ENCODE data around the gene ZNF319. TPM values are rescaled to one million over a fixed set of nuclear protein-coding genes. Genes with fewer than 3 reads are reported as not detected.

ZNF319 gene
- total and polyA plus RNA-seq, 2 donors from 2014 or later: 2.9 to 10.9 TPM

DNA sequence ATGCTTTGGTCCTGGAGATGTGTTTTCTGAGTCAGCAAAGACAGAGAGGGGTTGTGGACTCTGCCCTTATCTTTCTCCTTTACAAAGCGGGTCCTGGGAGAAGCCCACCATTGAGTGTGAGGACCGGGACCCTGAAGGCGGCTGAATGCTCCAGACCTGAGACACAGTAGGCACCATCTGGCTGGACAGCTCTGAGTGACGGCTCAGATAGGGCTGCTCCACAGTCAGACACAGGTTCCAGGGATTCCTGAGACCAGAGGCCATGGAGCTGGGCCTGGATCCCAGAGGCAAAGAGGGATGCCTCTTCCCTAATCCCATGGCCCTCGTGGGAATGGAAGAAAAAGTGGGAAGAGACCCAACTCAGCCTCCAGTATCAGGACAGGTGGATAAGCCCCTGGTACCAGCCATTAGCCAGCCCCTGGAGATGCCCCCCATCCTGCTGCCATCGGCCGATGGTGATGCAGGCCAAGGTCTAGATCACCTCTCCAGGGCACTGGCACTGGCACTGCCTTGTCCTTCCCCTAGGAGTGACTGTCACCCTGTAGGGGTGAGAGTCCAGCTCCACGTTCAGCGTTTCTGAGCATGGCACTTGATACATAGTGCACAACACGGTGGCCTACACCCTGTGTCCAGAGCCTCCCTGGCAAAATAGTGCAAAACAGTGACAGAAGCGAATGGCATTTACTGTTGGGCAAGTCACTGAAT lies 29.8 kb upstream of the ZNF319 start:
- no peak for FAIRE-seq

DNA sequence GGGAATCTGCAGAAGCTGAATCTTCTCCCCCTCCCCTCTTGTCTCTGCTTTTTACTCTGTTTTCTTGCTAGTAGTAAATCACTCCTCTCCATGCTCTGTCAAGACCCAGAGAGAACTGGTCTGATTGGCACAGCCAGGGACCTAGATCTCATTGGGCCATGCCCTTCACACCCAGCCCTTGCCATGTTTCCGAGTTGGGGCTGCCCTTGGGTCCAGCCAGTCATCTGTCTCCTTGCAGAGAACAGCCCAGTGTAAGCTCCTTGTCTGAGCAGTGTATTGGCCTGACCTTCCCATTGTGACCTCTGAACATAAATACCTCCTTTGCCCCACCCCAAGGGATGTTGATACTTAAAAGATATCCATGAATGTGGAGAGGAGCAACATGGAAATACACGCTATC lies 28.9 kb upstream of the ZNF319 start:
- intact Hi-C loops (cut with DNase I): loop anchor here (10.0 kb wide), 1 partner anchor 95 kb away; the partner anchor contains the start of gene CFAP20
- FAIRE-seq (no peak), DNase-seq (no peak)
- Histone ChIP-seq H3K27me3 (ENCODE audit: control insufficient read depth, insufficient read depth, low read length) (no peaks in the 10 kb centered on the region), H3K4me1 (ENCODE audit: control insufficient read depth in 2 of 3, insufficient read depth in 2 of 3, low read depth in 1 of 3, low read length in 3 of 3) (peaks cover 0 to 20% (median 17%) of the 10 kb centered on the region in 3 donors), H3K9me3 (ENCODE audit: control insufficient read depth in 2 of 3, insufficient read depth in 1 of 3, low read length in 3 of 3) (no peaks in the 10 kb centered on the region), H3K9ac (ENCODE audit: low read length in 3 of 3) (no peak overlapping the region), H3K4me3 (ENCODE audit: low read length in 3 of 3) (no peak overlapping the region), H3K36me3 (ENCODE audit: control insufficient read depth in 2 of 3, insufficient read depth in 3 of 3, low read length in 3 of 3) (no peaks in the 10 kb centered on the region), H3K27ac (ENCODE audit: low read depth in 2 of 2, low read length in 2 of 2) (no peak overlapping the region)
- TF ChIP-seq, protein P1, sequence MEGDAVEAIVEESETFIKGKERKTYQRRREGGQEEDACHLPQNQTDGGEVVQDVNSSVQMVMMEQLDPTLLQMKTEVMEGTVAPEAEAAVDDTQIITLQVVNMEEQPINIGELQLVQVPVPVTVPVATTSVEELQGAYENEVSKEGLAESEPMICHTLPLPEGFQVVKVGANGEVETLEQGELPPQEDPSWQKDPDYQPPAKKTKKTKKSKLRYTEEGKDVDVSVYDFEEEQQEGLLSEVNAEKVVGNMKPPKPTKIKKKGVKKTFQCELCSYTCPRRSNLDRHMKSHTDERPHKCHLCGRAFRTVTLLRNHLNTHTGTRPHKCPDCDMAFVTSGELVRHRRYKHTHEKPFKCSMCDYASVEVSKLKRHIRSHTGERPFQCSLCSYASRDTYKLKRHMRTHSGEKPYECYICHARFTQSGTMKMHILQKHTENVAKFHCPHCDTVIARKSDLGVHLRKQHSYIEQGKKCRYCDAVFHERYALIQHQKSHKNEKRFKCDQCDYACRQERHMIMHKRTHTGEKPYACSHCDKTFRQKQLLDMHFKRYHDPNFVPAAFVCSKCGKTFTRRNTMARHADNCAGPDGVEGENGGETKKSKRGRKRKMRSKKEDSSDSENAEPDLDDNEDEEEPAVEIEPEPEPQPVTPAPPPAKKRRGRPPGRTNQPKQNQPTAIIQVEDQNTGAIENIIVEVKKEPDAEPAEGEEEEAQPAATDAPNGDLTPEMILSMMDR (IDR thresholded peaks at IDR 0.05; ENCODE audit: borderline replicate concordance, extremely low read depth, insufficient read depth): no peak

More for the DNA sequence above, 29.8 kb upstream of the ZNF319 start:
- intact Hi-C loops (cut with DNase I): no loop called here
- Histone ChIP-seq H3K4me1 (ENCODE audit: control insufficient read depth in 2 of 3, insufficient read depth in 2 of 3, low read depth in 1 of 3, low read length in 3 of 3) (peaks cover 0 to 16% (median 15%) of the 10 kb centered on the region in 3 donors), H3K27me3 (ENCODE audit: control insufficient read depth, insufficient read depth, low read length) (no peaks in the 10 kb centered on the region), H3K36me3 (ENCODE audit: control insufficient read depth in 2 of 3, insufficient read depth in 3 of 3, low read length in 3 of 3) (no peaks in the 10 kb centered on the region), H3K9me3 (ENCODE audit: control insufficient read depth in 2 of 3, insufficient read depth in 1 of 3, low read length in 3 of 3) (no peaks in the 10 kb centered on the region), H3K27ac (ENCODE audit: low read depth in 2 of 2, low read length in 2 of 2) (no peak overlapping the region), H3K4me3 (ENCODE audit: low read length in 3 of 3) (no peak overlapping the region), H3K9ac (ENCODE audit: low read length in 3 of 3) (no peak overlapping the region)
- TF ChIP-seq, protein P1 (IDR thresholded peaks at IDR 0.05; ENCODE audit: borderline replicate concordance, extremely low read depth, insufficient read depth): no peak
- no peak for DNase-seq

DNA sequence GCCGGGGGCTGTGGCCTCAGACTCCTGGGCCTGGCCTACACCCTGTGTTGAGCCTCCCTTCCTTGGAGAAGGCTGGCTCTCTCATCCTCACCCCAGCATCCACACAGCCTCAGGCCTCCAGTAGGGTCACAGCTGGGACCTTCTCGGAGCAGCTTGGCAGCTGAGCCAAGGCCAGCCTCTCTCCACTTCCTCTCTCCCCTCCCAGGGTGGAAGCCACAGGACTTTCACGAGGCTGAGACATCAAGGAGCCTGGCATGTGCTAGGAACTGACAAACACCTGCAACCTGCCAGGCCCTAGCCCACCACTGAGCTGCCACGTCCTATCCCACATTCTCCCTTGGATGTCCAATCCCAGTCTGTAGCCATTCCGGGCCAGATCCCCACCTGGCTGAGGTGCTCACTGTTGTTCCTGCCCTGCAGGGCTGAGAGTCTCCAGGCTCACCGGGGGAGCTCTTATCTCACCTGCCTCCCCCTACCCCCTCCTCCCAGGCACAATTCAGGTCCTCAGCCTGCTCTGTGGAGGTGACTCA lies 28.1 kb upstream of the ZNF319 start:
- no peaks in the 10 kb centered on the region for H3K36me3 ChIP-seq (ENCODE audit: control insufficient read depth in 2 of 3, insufficient read depth in 3 of 3, low read length in 3 of 3)
- no peak overlapping the region for H3K4me3 ChIP-seq (ENCODE audit: low read length in 3 of 3)
- FAIRE-seq (no peak), DNase-seq (peak in 1 of 5 donors; percentile 66)
- intact Hi-C loops (cut with DNase I): loop anchor here (10.0 kb wide), 1 partner anchor 96 kb away; the partner anchor contains the start of gene CFAP20
- TF ChIP-seq, protein P1 (IDR thresholded peaks at IDR 0.05; ENCODE audit: borderline replicate concordance, extremely low read depth, insufficient read depth): no peak
- H3K27ac ChIP-seq (ENCODE audit: low read depth in 2 of 2, low read length in 2 of 2): peak overlapping the region in 1 of 2 donors; percentile 34
- peaks cover 0 to 20% (median 20%) of the 10 kb centered on the region in 3 donors for H3K4me1 ChIP-seq (ENCODE audit: control insufficient read depth in 2 of 3, insufficient read depth in 2 of 3, low read depth in 1 of 3, low read length in 3 of 3)
- H3K9ac ChIP-seq (ENCODE audit: low read length in 3 of 3): no peak overlapping the region
- no peaks in the 10 kb centered on the region for H3K9me3 ChIP-seq (ENCODE audit: control insufficient read depth in 2 of 3, insufficient read depth in 1 of 3, low read length in 3 of 3)
- no peaks in the 10 kb centered on the region for H3K27me3 ChIP-seq (ENCODE audit: control insufficient read depth, insufficient read depth, low read length)
